Retina (tissue), 1 donor: ENCODE results near the gene TNS3.

Source experiments
- DNase-seq: peaks from one replicate; pipeline ENCODE4 v3.0.0-alpha.2; 2016

Gene TNS3

DNA sequence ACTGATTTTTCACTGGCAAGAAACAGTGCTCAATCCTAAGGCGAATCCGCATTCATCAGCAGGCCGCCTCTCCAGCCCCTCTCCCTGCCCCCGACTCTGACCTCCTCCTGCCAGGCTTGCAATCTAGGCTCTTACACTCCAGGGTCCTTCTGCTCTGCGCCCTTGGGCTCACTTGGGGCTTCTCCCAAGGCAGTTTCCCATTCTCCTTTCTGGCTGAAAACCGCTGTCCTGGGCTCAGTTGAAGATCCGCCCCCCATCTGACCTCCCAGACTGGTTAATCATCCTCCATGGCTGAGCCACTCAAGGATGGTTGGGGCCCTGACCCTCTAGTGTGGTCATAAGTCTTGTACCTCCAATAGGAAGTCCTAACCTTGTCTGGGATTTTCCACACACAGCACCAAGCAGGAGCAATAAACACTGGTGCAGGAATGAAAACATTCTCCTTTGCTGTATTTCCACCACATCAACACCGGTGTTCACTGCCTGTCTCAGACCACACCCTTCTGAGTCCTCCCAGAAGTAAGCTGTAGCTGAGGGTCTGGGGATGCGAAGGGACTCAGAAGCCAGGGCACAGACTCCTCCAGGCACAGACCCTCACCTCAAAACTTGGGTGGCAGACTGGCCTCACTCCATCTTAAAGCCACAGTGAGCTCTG, 42.4 kb downstream of the TNS3 start:
- peak; percentile 27 for DNase-seq

DNA sequence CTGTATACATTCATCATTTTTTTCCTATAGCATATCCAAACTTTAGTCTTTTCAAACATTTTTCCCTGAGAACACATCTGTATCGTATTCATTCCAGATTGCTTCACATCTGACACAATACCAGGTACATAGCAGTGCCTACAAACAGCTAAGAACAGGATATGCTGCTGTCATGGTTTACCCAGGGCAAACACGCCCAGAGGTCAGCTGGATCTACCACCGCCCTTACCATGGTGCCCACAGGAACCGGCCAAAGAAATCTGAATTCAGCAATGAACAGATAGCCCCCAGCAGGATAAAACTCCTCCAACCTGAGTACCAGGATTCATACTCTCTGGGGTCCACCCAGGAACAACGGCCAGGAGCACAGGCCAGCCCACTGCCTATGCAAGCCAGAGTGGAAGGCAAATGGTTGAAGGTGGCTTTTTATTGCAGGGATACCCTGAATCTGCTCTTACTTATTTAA, 43.0 kb downstream of the TNS3 start:
- DNase-seq, result no peak

DNA sequence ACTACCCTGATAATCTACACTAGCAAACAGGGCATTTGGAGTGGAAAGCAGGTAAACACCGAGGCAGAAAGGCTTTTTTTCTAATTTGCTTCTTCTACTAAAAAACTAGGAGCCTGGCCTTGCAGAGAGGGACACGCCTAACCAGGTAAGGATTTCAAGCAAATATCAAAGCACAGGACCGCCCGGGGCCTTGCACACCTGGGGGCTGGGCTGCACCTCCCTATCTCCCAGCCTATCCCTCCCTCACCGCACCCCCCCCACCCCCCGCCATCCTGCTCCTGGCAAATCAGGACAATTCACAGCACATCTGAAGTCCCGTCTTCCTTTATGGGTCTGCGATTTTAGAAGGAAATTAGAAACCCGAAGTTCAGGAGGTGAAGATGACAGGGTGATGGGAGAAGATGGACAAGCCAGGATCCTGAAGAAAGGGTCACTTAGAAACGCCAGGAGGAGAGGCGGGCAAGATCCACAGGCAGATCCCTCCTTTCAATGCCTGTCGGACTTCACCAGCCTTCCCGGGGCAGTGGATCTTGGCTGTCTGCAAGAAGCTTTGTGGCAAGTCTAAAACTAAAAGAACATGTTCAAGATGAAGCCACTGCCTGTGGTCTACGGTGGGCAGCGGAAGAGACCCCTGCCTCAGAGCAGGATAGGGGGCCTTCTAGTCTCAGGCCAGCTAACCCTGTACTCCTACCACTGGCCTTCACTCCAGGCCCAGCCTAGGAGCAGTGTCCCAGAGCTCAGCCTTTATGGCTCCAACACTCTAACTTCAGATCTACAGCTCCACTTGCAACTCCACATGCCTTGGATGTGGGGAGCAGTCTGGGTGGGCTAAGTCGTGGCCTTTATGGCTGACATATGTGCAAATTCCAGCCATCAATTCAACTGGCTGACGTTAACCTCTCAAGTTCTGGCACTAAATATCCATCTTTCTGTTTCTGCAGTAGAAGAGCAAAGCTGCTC, 43.9 kb downstream of the TNS3 start:
- peak; percentile 39 for DNase-seq

DNA sequence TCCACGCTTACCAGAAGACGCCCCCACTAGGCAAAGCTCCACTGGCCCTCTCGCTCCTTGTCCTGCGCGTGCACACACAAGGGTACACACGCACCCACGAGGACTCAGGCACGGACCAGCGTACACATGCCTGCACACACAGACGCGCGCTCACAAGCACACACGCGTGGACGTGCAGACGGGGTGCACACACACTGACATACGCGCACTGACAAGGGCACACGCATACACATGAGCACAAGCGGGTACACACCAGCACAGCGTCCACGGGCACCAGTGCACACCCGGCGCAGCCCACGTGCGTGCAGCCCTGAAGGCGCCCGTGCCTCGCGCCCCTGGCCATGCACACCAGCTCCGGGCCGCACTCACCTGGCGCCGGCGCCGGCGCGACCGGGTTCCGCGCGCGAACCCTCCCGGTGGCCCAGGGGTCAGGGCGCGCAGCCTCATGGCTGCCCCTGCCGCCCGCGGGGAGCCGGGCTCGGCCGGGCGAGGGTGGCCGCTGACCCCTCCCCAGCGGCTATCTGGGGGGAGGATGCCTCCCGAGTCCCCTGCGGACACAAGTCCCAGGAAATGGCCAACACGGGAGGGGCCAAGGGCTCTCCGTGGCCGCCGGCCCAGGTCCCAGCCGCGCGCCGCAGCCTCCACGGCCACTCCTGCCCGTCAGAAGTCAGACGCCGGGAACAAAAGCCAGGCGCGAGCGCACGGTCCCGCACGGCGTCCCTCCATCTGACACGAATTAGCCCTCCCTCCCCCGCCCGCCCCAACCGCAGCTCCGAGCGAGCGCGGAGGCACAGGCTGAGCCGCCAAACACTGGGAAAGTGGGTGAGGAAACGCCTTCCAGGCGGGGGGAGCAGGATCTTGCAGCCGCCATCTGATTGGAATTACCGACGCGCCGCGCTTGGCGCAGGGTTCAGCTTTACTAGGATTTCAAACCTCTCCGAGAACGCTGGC, 45.0 kb downstream of the TNS3 start:
- peak; percentile 78 for DNase-seq

DNA sequence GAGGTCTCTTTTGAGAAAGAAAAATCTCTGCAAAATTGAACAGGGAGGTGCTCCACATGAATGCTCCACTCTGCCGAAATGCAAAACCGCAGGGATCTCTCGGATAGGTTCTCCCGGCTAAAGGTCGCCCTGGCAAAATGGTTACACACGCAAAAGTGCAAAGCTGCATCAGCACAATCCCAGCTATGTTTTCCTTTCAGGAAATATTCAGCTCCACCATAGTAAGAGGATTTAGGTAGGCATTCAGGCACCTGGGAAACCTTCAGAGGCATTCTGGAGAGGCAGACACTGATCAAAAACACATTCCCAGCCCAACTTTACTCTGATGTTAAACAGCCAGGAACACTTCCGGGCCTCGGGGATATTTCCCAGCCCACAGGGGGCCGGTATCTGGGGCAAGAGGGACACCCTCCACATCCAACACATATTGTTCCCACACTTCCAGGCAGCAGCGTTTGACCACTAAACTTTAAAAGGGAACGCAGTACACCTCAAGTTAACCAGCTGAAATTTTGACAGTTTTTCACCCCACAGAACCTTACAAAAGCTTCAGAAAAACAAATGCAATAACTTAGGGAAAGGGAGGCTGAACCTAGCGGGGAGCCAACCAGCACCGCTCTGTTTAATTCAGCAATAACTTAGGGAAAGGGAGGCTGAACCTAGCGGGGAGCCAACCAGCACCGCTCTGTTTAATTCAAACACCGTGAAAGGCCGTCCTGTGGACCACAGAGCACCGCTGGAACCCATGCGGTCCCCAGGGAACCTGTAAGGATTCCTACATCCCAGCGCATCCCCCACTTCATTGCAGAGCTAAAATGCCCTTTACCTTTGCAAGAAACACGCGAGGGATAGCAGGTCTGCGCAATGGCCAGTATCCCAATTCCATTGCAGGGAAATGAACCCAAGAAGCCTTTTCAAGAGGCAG, 45.9 kb downstream of the TNS3 start:
- peak; percentile 66 for DNase-seq

DNA sequence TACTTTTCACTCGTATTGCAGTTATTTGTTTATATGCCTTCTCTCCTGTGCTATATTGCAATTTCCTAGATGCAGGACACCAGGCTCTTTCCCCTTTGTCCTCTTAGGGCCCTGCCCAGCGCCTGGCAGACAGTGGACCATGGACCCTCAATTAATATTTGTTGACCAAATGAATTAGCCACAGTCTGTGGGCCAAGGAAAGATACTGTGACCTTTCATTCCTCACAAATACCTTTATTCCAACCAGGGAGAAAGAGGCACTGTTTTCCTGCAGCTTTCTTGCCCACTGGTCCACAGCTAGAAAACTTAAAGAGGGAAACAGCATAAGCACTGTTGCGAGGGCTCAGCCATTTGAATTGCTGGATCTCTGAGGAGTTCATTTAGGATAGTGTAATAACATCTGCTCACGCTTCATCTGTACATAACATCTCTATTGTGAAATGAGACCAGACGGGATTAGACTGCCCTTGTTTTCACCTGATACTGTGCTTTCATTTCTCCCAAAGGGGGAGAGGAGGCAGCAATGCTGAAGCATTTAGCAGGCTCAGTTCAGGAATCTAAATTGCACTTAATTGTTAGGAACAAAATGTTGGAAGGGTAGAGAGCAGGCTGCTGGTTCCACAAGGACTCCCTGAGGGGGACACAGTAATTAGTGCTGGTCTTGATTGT, 46.7 kb downstream of the TNS3 start:
- DNase-seq, result peak; percentile 62

DNA sequence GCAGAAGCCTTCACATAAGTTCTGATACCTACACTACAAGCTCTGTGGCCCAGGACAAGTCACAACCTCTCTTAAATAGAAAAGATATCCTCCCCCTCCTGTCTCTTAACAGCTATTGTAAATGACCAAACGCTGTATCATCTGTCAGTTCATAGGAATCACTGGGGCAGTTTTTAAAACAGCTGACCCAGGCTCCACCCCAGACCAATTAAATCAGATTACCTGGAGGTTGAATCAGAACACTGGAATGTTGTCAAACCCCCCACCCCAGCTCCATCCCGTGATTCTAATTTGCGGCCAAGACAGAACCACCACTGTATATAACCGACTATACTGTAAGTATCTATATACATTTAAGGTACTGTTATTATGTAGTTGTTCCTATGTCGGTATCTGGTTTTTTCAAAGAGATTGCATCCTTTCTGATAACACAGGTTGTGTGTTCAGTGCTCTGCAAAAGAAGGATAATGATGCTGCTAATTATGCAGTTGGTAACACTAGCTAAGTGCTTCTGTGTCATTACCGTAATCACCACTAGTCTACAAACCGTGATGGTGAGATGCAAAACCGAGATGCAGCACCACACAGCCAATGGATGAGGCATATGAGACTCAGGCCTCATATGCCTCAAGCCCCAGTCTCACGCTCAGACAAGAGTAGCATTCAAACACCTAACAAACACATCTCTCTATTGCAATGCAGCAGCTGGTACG, 47.4 kb downstream of the TNS3 start:
- peak; percentile 61 for DNase-seq

DNA sequence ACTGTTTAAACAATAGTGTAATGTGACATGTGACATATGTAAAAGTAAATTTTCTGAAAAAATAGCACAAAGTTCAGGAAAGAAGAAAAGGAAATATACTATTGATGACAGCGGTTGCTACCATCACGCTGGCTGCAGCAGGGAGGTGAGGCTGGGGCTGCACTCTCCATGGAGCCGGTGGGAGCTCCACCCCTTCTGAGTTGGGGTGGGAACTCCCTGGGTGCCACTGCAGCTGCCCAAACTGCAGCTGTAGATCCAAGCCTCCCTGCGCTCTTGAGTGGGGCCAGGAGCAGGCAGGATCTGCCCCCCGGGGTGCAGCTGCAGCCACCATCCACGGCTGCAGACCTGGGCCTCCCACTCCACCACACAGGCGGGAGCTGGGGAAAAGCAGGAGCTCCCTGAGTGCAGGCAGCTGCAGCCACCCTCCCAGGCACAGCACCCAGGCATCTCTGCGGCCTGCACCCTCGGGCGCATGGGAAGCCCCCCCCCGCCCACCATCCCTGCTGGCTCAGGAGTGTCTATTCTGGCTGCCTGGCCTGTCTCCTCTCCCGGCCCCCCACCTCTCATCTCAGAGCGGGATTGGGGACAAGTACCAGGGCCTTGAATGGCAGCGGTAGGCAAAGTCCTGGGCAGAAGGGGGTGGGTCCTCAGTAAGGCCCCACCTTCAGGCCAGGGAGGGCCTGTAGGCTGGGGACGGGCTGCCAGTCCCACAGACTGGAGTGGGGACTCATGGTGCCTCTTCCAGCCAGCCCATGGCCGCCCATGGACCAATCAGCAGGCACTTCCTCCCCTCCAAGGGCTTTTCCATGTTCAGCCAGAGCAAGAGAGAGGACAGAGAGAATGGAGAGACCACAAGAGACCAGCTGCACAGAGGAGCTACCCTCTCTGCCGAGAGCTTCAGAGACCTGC, 50.1 kb downstream of the TNS3 start:
- DNase-seq, result no peak

DNA sequence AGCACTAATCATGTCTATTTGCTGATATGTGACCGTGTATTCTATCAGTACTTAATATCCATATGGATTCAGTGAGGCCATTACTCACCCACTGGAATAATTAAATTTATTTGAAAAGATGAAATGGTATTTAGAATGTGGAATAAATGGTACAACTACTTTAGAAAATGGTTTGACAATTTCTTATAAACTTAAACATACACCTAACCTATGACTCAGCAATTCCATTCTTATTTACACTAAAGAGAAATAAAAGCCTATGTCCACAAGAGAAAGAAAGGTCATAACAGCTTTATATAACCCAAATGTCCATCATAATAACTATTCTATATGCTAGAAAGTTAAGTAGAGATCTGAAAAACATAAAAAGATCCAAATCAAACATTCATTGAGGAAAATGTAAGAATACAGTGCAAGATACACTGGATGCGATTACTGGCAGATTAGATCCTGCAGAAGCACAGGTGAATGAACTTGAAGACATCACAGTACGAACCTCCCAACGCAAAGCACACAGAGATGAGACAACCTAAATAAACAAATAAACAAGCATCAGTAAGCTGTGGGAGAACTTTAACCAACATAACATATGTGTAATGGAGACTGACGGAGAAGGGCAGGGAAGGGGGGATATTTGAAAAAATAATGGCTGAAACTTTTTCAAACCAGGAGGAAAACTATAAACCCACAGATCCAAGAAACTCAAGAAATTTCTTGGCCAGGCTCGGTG, 51.9 kb downstream of the TNS3 start:
- DNase-seq, result no peak

DNA sequence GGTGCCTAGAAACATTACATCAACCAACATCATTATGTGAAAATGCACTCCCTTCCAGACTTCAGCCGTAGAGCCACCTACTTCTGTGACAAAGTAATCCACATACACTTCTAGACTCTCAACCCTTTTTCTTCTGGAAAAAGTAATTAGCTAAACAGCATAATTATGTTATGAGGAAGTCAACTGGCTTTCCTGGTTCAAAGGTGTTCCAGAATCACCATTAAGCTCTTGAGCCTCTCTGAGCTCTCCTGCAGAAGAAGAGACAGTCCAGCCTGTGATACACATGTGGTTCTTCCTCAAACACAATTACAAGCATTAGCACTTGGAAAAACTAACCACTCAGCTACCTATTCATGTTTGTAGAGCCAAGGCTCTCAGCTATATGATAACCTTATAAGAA, 52.5 kb downstream of the TNS3 start:
- no peak for DNase-seq

DNA sequence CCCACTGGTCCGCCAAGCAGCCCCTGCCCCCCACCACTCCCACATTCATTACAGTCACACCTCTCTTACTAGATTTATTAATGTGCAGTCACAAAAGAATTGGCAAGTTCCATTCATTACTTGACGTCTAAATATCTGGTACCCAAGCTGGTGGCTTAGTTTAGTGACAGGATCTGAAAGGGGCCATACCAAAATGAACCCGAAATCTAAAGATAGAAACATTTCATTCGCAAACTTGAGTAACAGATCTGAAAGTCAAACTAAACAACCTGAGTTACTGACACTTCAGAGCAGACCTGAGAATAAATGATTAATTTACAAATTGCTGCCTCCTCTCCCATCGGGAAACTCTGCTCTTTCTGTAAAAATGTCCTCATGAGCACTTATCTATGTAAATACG, 53.4 kb downstream of the TNS3 start:
- DNase-seq, result no peak

DNA sequence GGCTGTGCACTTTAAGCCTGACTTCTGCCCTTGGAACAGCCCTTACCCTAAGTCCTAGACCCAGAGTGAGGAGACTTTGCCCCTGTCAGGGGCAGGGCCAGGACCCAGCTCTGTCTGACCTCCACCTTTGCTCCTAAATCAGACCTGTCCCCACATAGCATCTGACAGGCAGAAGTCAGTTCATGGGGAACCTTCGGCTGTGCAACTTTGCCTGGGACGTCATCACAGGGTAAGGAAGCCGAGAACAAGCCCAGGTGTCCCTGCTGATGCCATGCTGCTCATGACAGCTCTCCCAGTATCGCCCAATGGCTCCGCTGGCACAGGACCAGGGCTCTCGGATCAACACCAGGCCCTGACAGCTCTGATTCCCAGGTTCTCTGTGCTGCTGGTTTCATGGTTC, 55.4 kb downstream of the TNS3 start:
- no peak for DNase-seq

DNA sequence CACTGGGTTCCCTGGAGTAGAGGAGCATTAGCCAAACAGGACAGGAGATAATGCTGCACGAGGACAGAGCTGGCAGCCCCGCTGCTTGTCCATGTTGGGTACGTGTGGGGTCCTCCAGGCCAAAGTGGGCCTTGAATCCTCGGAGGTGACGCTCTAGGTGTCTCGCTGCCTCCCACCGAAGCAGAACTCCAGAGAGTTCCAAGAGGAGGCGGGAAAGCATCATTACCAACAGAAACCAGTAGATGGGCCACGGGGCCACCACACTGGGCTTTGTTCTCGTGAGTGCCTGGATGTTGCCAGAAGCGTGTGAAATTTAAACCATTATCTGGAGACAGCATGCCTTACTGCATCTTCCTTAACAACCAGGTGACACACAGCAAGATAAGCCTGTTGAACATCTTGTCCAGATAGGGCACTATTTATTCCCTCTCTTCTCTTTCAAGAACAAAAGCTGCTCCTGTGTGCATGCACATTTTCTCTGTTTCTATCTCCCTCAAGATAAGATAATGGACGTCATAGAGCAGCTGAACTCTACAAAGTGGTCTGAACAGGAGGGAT, 56.8 kb downstream of the TNS3 start:
- no peak for DNase-seq

DNA sequence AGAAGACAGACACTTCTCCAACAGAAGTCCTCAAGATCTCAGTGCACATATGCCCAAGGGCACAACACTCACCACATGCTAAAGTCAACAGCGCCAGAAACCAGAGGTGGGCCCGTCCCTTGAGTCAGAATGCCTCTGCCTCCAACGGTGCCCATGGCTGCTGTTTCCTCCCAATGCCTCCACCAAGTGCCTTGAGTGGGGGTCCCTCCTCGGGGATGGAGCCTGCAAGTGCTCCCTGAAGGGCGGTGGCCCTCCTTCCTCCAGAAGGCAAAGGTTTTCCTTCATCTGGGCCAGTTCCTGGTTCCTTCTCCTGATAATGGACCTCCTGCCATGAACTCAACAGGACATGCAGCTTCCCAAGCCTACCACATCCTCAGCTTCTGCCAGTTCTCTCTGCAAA, 58.5 kb downstream of the TNS3 start:
- no peak for DNase-seq

DNA sequence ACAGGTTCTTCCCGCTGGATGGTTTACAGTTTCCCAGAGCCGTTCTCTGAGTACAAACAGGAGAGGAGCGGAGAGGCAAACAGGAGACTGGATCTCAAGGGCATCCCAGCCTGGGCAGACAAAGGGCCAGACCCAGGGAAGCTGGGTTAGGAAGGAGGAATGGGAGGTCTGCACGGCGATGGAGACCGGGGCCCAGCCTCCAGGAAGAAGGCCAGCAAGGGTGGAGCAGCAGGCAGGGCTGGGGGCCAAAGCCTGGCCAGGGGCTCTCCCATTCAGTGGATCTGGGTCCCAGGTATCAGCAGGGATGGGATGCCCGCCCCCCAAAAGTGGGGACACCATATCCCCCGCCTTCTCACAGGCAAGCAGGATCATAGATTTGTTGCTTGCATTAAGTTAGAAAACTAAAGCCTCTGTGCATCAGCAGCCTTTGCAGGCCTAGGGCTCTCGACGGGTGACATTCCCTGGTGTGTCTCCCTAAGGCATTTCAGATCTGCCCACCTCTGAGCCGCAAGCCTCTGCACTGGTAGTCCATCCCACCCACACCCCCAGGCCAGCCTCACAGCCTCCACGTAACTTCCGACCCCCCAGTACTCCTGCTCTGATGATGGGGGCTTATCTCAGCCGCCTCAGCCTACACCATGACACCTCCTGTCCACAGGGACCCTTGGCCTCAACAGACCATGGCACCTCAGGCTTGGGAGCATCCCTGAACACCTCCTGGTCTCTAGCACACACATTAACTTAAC, 59.9 kb downstream of the TNS3 start:
- no peak for DNase-seq

DNA sequence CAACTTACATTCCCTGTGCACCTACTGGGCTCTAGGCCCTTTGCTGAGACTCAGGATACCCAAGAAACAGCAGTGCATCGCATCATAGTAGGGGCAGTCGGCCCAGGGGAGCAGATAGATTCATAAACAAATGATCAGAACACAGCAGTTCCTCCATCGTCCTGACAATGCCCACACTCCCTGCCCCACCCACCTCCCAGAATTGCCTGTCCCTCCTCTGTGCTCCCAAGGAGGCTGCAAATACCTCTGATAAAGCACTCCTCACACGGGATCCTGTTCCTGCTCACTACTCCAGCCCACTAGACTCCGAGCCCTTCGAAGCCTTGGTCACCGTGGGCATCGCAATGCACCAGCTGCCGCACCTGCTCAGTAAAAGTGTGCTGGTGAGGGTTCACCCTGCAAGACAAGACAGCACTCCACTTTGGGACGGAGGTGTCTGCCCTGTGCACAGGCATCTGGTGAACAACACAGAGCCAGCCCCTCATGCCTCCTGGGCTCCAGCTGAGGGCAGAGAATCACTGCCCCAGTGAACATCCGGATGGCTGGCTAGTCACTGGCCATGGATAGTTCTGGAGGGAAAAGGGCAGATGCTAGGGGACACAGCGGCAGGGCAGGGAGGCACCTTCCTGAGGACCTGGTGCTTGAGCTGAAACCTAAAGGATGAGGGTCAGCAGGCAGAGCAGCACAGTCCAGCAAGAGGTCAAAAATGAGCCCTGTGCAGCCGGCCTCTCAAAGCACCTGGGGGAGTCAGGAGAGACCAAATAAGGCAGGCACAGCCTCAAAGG, 60.7 kb downstream of the TNS3 start:
- no peak for DNase-seq

DNA sequence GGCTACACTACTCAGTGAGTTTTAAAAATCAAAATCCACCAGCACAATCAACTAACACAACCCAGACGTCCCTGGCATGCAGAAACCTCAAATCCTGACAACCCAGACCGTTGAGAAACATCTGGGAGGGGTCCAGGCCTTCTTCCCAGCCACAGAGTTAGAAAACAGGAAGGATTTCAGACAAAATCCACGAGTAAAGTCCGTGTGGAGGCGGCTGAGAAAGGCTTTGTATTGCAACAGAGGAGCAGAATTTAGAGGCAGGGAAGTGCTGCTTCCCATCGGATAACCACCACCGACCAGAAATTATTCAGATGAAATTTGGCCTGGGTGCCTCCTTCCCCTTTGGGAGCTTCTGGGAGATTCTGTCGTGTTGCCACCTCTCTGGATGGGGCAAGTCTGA, 61.5 kb downstream of the TNS3 start:
- DNase-seq, result no peak
